Esophagus muscularis mucosa (tissue), 4 donors: ENCODE data around the gene UCP3. TPM values are rescaled to one million over a fixed set of nuclear protein-coding genes. Genes with fewer than 3 reads are reported as not detected.

Experiments used
- DNase-seq: peaks from one replicate; pipeline ENCODE4 v3.0.0-alpha.2; 2017; ENCODE audit errors: extremely low spot score
- H3K27ac ChIP-seq, 4 donors: fragments of 200-600 bp; sonication (generic); replicated peaks in 1 of 4; 1 replicate in 3 of 4; 2 replicates in 1 of 4; pipeline ENCODE4 v1.5.1; 2016 to 2019; ENCODE audit warnings: mild to moderate bottlenecking in 1 of 4
- H3K27me3 ChIP-seq, 4 donors: fragments of 200-600 bp; sonication (generic); one replicate each; pipeline versions ENCODE4 v1.5.1 to v1.6.0; 2016 to 2019
- H3K36me3 ChIP-seq, 4 donors: fragments of 200-600 bp; sonication (generic); one replicate each; pipeline ENCODE4 v1.5.1; 2016 to 2019
- H3K4me1 ChIP-seq, 4 donors: fragments of 200-600 bp; sonication (generic); one replicate each; pipeline ENCODE4 v1.5.1; 2016 to 2019
- H3K4me3 ChIP-seq, 4 donors: fragments of 200-600 bp; sonication (generic); 1 replicate in 2 of 4; 2 replicates in 2 of 4; pipeline ENCODE4 v1.5.1; 2016 to 2019; ENCODE audit warnings: mild to moderate bottlenecking in 4 of 4, moderate library complexity in 1 of 4
- H3K9me3 ChIP-seq, 4 donors: fragments of 200-600 bp; sonication (generic); 1 replicate in 3 of 4; 2 replicates in 1 of 4; pipeline ENCODE4 v1.5.1; 2016 to 2019
- CTCF ChIP-seq, 3 experiments: fragments of 200-600 bp in 2 of 3; fragments of 450-650 bp in 1 of 3; sonication (generic) in 2 of 3; IDR thresholded peaks; one replicate each; pipeline ENCODE4 v1.5.1; 2017 to 2019; ENCODE audit warnings: antibody characterized with exemption in 3 of 3, mild to moderate bottlenecking in 2 of 3, moderate library complexity in 1 of 3
- EP300 ChIP-seq: sonication (generic); formaldehyde crosslinking; IDR thresholded peaks from one replicate; pipeline ENCODE4 v1.6.1; 2017; ENCODE audit warnings: antibody characterized with exemption
- POLR2A ChIP-seq: fragments of 450-650 bp; IDR thresholded peaks from one replicate; pipeline ENCODE4 v1.6.1; 2017; ENCODE audit warnings: antibody characterized with exemption, moderate library complexity, mild to moderate bottlenecking, low read depth
- POLR2AphosphoS5 ChIP-seq, 2 donors: sonication (generic); formaldehyde crosslinking; IDR thresholded peaks; one replicate each; pipeline ENCODE4 v1.6.1; 2017; ENCODE audit warnings: antibody characterized with exemption in 2 of 2
- WGBS: methylation state at CpG from one replicate; pipeline ENCODE4 v1.1.5; 2018; 5-methylcytosine and 5-hydroxymethylcytosine counted together
- intact Hi-C: fragments of 100-400 bp; cut with DNase I; formaldehyde crosslinking; loops from one replicate; pipeline ENCODE4 v1.15.1; 2023
- total RNA-seq, 4 donors: library from RNA; depleted of rRNA; stranded (reverse); fragments of >200 nt; gene quantifications; one replicate each; pipeline versions ENCODE4 v1.1.0 to v1.2.1, GENCODE V29; 2016

Gene UCP3
- total RNA-seq, 4 donors from 2014 or later = 0.78 to 5.6 (median 1.3) TPM

- no peak for DNase-seq
- intact Hi-C loops = no loop called here
- Histone ChIP-seq H3K9me3 (no peaks in the 10 kb centered on the region), H3K27me3 (no peaks in the 10 kb centered on the region), H3K4me1 (peaks cover 27 to 43% (median 29%) of the 10 kb centered on the region in 4 donors), H3K36me3 (peaks cover 0 to 58% (median 20%) of the 10 kb centered on the region in 4 donors), H3K4me3 (no peak overlapping the region), H3K27ac (no peak overlapping the region)
- TF ChIP-seq EP300 (no peak), POLR2AphosphoS5 (IDR thresholded peaks at IDR 0.05) (no peak), CTCF (IDR thresholded peaks at IDR 0.05) (no peak), POLR2A (no peak)
- 98% methylated on average over 5 of the region's 5 CpGs for WGBS
Measured at GRCh38 chr11:74015919-74016684, 7.2 kb upstream of the UCP3 start.

GRCh38 chr11:74014880-74015279 is 6.0 kb upstream of the UCP3 start:
- intact Hi-C loops = no loop called here
- no peak for TF ChIP-seq POLR2A

GRCh38 chr11:74013141-74013540 is 4.3 kb upstream of the UCP3 start:
- Histone ChIP-seq H3K27me3 (no peaks in the 10 kb centered on the region), H3K4me1 (peaks cover 11 to 22% (median 14%) of the 10 kb centered on the region in 4 donors), H3K9me3 (no peaks in the 10 kb centered on the region), H3K27ac (no peak overlapping the region), H3K36me3 (peaks cover 0 to 56% (median 20%) of the 10 kb centered on the region in 4 donors), H3K4me3 (no peak overlapping the region)
- intact Hi-C loops = no loop called here
- TF ChIP-seq POLR2AphosphoS5 (IDR thresholded peaks at IDR 0.05) (no peak), CTCF (IDR thresholded peaks at IDR 0.05) (no peak), EP300 (no peak), POLR2A (no peak)
- no peak for DNase-seq
- WGBS = 95% methylated on average over 8 of the region's 8 CpGs

More at GRCh38 chr11:74014880-74015279, 6.0 kb upstream of the UCP3 start:
- H3K4me3 ChIP-seq = no peak overlapping the region
- H3K27ac ChIP-seq = no peak overlapping the region
- no peaks in the 10 kb centered on the region for H3K9me3 ChIP-seq
- H3K36me3 ChIP-seq = peaks cover 0 to 57% (median 20%) of the 10 kb centered on the region in 4 donors
- no peaks in the 10 kb centered on the region for H3K27me3 ChIP-seq
- 79% methylated on average over 2 of the region's 2 CpGs for WGBS
- no peak for DNase-seq
- H3K4me1 ChIP-seq = peaks cover 26 to 34% (median 29%) of the 10 kb centered on the region in 4 donors

GRCh38 chr11:74012074-74012809 is 3.4 kb upstream of the UCP3 start:
- peaks cover 5 to 16% (median 8%) of the 10 kb centered on the region in 4 donors for H3K4me1 ChIP-seq
- TF ChIP-seq POLR2A (no peak), EP300 (no peak), POLR2AphosphoS5 (IDR thresholded peaks at IDR 0.05) (no peak), CTCF (IDR thresholded peaks at IDR 0.05) (no peak)
- intact Hi-C loops = no loop called here
- WGBS = 91% methylated on average over 14 of the region's 14 CpGs
- no peak overlapping the region for H3K27ac ChIP-seq
- H3K9me3 ChIP-seq = no peaks in the 10 kb centered on the region
- H3K27me3 ChIP-seq = no peaks in the 10 kb centered on the region
- peaks cover 0 to 51% (median 20%) of the 10 kb centered on the region in 4 donors for H3K36me3 ChIP-seq
- no peak overlapping the region for H3K4me3 ChIP-seq
- DNase-seq = no peak

GRCh38 chr11:74011360-74012073 is 2.6 kb upstream of the UCP3 start:
- Histone ChIP-seq H3K4me1 (peaks cover 5 to 16% (median 8%) of the 10 kb centered on the region in 4 donors), H3K27me3 (no peaks in the 10 kb centered on the region), H3K9me3 (no peaks in the 10 kb centered on the region), H3K4me3 (no peak overlapping the region), H3K36me3 (peaks cover 0 to 44% (median 17%) of the 10 kb centered on the region in 4 donors), H3K27ac (no peak overlapping the region)
- intact Hi-C loops = no loop called here
- no peak for DNase-seq
- 89% methylated on average over 8 of the region's 8 CpGs for WGBS
- TF ChIP-seq CTCF (IDR thresholded peaks at IDR 0.05) = no peak
- TF ChIP-seq POLR2A = no peak
- no peak for TF ChIP-seq EP300
- no peak for TF ChIP-seq POLR2AphosphoS5 (IDR thresholded peaks at IDR 0.05)
